ENCODE results near the gene NEK1.
"Not testable (repeated sequence)": the region's sequence is repeated elsewhere in the genome, so short reads cannot be mapped to it uniquely, and the experiment has no call there.

Gene NEK1

DNA sequence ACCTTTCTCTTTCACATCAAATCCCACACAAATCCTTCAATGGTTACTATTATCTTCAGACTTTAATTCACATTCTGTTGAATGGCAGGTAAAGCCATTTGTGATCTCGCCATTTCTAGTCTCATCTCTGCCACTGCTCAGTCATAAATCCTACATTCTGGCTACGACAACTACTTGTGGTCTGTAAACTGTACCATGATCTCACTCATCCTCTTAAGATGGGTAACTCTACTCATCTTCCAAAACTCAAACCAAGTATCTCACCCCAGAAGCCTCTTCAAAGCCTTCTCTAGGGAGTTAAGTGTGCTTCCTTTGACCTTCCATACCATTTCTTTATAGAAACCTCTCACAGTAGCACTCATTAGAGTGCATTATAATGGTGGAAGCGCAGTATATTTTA, 101.8 kb downstream of the NEK1 start:
- H3K27ac ChIP-seq = no peak overlapping the region
- no peak for TF ChIP-seq ZFX (IDR thresholded peaks at IDR 0.05; ENCODE audit: borderline replicate concordance)
- TF ChIP-seq, protein P1, sequence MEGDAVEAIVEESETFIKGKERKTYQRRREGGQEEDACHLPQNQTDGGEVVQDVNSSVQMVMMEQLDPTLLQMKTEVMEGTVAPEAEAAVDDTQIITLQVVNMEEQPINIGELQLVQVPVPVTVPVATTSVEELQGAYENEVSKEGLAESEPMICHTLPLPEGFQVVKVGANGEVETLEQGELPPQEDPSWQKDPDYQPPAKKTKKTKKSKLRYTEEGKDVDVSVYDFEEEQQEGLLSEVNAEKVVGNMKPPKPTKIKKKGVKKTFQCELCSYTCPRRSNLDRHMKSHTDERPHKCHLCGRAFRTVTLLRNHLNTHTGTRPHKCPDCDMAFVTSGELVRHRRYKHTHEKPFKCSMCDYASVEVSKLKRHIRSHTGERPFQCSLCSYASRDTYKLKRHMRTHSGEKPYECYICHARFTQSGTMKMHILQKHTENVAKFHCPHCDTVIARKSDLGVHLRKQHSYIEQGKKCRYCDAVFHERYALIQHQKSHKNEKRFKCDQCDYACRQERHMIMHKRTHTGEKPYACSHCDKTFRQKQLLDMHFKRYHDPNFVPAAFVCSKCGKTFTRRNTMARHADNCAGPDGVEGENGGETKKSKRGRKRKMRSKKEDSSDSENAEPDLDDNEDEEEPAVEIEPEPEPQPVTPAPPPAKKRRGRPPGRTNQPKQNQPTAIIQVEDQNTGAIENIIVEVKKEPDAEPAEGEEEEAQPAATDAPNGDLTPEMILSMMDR (IDR thresholded peaks at IDR 0.05) = no peak

DNA sequence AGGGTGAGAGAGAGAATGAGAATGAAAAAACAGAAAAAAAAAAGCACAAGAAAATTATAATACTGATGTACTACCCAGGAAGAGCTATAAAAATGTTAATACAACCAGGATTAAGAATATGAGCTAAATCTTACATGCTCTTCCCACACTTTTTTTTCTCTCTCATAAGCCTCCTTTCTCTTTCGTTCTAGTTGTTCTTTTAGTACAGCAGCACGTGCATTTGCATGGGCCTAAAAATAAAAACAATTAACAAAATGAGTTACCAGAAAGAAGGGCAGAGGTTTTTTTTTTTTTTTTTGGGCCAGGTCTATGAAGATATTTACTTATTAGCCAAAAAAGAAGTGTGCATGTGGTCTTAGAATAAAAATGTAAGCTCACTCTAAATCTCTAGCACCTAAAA, 105.5 kb downstream of the NEK1 start:
- TF ChIP-seq, protein P1 (IDR thresholded peaks at IDR 0.05) = no peak
- TF ChIP-seq ZFX (IDR thresholded peaks at IDR 0.05; ENCODE audit: borderline replicate concordance) = no peak
- H3K27ac ChIP-seq = no peak overlapping the region

DNA sequence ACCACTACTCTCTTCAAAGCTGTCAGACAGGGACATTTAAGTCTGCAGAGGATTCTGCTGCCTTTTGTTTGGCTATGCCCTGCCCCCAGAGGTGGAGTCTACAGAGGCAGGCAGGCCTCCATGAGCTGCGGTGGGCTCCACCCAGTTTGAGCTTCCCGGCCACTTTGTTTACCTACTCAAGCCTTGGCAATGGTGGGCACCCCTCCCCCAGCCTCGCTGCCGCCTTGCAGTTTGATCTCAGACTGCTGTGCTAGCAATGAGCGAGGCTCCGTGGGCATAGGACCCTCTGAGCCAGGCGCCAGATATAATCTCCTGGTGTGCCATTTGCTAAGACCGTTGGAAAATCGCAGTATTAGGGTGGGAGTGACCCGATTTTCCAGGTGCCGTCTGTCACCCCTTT, 112.5 kb downstream of the NEK1 start:
- not testable (repeated sequence) for H3K27ac ChIP-seq

DNA sequence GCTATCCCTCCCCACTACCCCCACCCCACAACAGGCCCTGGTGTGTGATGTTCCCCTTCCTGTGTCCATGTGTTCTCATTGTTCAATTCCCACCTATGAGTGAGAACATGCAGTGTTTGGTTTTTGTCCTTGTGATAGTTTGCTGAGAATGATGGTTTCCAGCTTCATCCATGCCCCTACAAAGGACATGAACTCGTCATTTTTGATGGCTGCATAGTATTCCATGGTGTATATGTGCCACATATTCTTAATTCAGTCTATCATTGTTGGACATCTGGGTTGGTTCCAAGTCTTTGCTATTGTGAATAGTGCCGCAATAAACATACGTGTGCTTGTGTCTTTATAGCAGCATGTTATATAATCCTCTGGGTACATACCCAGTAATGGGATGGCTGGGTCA, 118.1 kb downstream of the NEK1 start:
- not testable (repeated sequence) for H3K27ac ChIP-seq

DNA sequence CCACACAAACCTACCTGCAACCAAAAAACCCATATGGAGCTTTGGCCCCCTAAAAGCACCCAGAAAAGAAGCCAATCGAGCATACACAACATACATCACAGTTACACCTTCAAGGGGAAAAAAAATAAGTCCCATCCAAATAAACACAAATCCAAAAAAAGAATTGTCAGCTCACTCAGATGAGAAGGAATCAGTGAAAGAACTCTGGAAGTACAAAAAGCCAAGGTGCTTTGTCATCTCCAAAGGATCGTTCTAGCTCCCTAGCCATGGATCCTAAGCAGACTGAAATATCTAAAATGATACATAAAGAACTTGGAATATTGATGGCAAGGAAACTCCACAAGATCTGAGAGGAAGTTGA, 119.2 kb downstream of the NEK1 start:
- TF ChIP-seq ZFX (IDR thresholded peaks at IDR 0.05; ENCODE audit: borderline replicate concordance) = no peak
- TF ChIP-seq, protein P1 (IDR thresholded peaks at IDR 0.05) = peak; percentile 32; the same call in 1 of the 2 replicates
- H3K27ac ChIP-seq = no peak overlapping the region

DNA sequence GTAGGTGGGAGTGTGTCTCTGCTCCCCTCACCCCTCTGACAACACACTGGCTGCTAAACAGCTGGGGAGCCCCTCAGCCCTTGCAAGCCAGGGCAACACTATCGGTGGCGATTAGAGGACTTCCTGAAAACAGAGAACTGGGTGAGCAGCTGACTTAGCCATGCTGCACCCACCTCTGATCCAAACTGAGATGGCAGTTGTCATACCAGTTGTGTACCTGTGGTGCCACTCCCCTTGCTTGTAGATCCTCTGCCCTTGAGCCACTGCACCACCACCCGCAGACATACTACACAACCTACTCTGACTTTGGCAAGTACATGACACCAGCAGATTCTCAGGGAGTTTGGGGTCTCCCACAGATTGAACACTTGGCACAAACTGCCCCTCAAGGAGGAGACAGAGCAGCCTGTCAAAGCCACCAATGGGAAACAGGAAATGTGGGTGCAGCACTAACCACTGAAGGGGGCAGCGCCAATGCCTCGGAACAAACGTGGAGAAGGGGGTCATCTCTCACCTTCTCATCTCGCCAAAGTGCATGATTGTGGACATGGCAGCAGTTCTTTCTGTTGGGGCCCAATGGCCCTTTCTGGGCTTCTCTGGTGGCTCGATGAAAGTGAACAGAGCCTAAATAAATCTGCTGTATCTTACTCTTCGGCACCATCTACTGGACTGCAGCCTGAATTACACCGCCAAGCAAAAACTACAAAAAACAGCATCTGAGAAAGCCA, 119.8 kb downstream of the NEK1 start:
- no peak for TF ChIP-seq ZFX (IDR thresholded peaks at IDR 0.05; ENCODE audit: borderline replicate concordance)
- TF ChIP-seq, protein P1 (IDR thresholded peaks at IDR 0.05) = peak; percentile 68
- H3K27ac ChIP-seq = no peak overlapping the region

DNA sequence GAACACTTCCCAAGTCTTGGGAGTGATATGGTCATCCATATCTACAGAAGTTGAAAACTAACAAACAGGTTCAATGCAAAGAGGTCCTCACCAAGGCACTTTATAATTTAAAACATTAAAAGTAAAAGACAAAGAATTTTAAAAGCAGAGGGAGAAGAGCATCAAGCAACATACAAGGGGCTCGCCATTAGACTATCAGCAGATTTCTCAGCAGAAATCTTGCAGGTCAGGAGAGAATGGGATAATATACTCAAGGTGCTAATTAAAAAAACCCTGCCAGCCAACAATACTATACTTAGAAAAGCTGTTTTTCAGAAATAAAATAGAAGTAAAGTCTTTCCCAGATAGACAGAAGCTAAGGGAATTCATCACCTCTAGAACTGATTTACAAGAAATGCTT, 121.2 kb downstream of the NEK1 start:
- TF ChIP-seq, protein P1 (IDR thresholded peaks at IDR 0.05) = no peak
- TF ChIP-seq ZFX (IDR thresholded peaks at IDR 0.05; ENCODE audit: borderline replicate concordance) = no peak
- H3K27ac ChIP-seq = no peak overlapping the region

DNA sequence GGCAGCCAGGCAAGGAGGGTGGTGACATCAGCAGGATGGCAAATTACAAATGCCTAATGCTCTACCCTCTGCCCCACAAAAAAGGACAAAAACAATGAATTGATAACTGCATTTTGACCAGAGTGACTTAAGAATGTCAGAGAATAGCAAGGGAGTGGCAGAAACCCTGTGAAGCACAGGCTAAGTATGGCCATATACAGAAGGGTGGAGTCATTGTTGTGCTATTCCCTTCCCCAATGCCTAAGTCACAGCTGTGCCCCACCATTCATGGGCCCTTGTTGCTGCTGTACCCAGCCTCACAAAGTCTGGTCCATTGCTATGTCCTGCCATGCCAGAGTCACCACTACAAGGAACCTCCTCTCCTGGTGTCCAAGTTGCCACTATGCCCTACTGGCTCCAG, 123.1 kb downstream of the NEK1 start:
- TF ChIP-seq, protein P1 (IDR thresholded peaks at IDR 0.05) = no peak
- TF ChIP-seq ZFX (IDR thresholded peaks at IDR 0.05; ENCODE audit: borderline replicate concordance) = no peak
- H3K27ac ChIP-seq = no peak overlapping the region
